Esophagus muscularis mucosa (tissue), 4 donors: ENCODE results near the gene KRT13. TPM values are rescaled to one million over a fixed set of nuclear protein-coding genes. Genes with fewer than 3 reads are reported as not detected.

Source experiments
- DNase-seq: peaks from one replicate; pipeline ENCODE4 v3.0.0-alpha.2; 2017; ENCODE audit errors: extremely low spot score
- H3K27ac ChIP-seq, 4 donors: fragments of 200-600 bp; sonication (generic); replicated peaks in 1 of 4; 1 replicate in 3 of 4; 2 replicates in 1 of 4; pipeline ENCODE4 v1.5.1; 2016 to 2019; ENCODE audit warnings: mild to moderate bottlenecking in 1 of 4
- H3K27me3 ChIP-seq, 4 donors: fragments of 200-600 bp; sonication (generic); one replicate each; pipeline versions ENCODE4 v1.5.1 to v1.6.0; 2016 to 2019
- H3K36me3 ChIP-seq, 4 donors: fragments of 200-600 bp; sonication (generic); one replicate each; pipeline ENCODE4 v1.5.1; 2016 to 2019
- H3K4me1 ChIP-seq, 4 donors: fragments of 200-600 bp; sonication (generic); one replicate each; pipeline ENCODE4 v1.5.1; 2016 to 2019
- H3K4me3 ChIP-seq, 4 donors: fragments of 200-600 bp; sonication (generic); 1 replicate in 2 of 4; 2 replicates in 2 of 4; pipeline ENCODE4 v1.5.1; 2016 to 2019; ENCODE audit warnings: mild to moderate bottlenecking in 4 of 4, moderate library complexity in 1 of 4
- H3K9me3 ChIP-seq, 4 donors: fragments of 200-600 bp; sonication (generic); 1 replicate in 3 of 4; 2 replicates in 1 of 4; pipeline ENCODE4 v1.5.1; 2016 to 2019
- EP300 ChIP-seq: sonication (generic); formaldehyde crosslinking; IDR thresholded peaks from one replicate; pipeline ENCODE4 v1.6.1; 2017; ENCODE audit warnings: antibody characterized with exemption
- POLR2A ChIP-seq: fragments of 450-650 bp; IDR thresholded peaks from one replicate; pipeline ENCODE4 v1.6.1; 2017; ENCODE audit warnings: antibody characterized with exemption, moderate library complexity, mild to moderate bottlenecking, low read depth
- POLR2AphosphoS5 ChIP-seq, 2 donors: sonication (generic); formaldehyde crosslinking; IDR thresholded peaks; one replicate each; pipeline ENCODE4 v1.6.1; 2017; ENCODE audit warnings: antibody characterized with exemption in 2 of 2
- WGBS: methylation state at CpG from one replicate; pipeline ENCODE4 v1.1.5; 2018; 5-methylcytosine and 5-hydroxymethylcytosine counted together
- intact Hi-C: fragments of 100-400 bp; cut with DNase I; formaldehyde crosslinking; loops from one replicate; pipeline ENCODE4 v1.15.1; 2023
- total RNA-seq, 4 donors: library from RNA; depleted of rRNA; stranded (reverse); fragments of >200 nt; gene quantifications; one replicate each; pipeline versions ENCODE4 v1.1.0 to v1.2.1, GENCODE V29; 2016
- TF ChIP-seq, protein P1 (sequence below), 3 experiments: fragments of 200-600 bp in 2 of 3; fragments of 450-650 bp in 1 of 3; sonication (generic) in 2 of 3; IDR thresholded peaks; one replicate each; pipeline ENCODE4 v1.5.1; 2017 to 2019; ENCODE audit warnings: antibody characterized with exemption in 3 of 3, mild to moderate bottlenecking in 2 of 3, moderate library complexity in 1 of 3

Gene KRT13
- total RNA-seq, 4 donors from 2014 or later = 0.39 to 23.3 (median 0.52) TPM; not detected in 1

DNA sequence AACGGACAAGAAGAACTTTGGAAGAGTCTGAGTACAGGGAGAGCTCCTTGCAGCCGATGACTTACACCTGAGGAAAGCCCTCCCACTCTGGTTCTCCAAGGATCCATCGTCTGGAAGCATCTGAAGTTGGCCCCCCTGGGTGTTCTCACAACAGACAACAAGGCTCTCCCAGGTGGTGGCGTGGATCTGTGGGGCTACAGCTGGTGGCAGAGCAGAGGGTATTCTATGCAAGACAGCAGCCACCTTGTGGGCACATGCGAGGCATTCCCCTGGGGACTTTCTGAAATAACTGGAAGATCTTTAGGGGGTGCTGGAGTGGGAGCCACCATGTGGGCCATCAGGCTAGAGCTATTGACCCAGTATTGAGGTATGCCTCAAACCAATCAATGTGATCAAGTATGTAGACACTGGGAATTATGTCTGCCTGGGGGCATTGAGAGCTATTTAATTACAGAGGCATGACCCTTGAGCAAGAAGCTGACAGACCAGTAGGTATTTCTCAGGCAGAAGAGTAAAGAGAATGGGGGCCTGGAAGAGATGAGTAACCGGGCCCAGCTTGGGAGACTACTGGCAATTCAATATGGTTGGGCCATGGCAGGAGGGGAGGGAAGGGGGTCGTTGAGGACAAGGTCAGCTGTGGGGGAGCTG lies 29.6 kb upstream of the KRT13 start:
- H3K36me3 ChIP-seq = no peaks in the 10 kb centered on the region
- WGBS = 84% methylated on average over 7 of the region's 7 CpGs
- intact Hi-C loops = no loop called here
- no peaks in the 10 kb centered on the region for H3K9me3 ChIP-seq
- no peak overlapping the region for H3K4me3 ChIP-seq
- H3K4me1 ChIP-seq = no peaks in the 10 kb centered on the region
- H3K27ac ChIP-seq = no peak overlapping the region
- no peak for DNase-seq
- TF ChIP-seq, protein P1, sequence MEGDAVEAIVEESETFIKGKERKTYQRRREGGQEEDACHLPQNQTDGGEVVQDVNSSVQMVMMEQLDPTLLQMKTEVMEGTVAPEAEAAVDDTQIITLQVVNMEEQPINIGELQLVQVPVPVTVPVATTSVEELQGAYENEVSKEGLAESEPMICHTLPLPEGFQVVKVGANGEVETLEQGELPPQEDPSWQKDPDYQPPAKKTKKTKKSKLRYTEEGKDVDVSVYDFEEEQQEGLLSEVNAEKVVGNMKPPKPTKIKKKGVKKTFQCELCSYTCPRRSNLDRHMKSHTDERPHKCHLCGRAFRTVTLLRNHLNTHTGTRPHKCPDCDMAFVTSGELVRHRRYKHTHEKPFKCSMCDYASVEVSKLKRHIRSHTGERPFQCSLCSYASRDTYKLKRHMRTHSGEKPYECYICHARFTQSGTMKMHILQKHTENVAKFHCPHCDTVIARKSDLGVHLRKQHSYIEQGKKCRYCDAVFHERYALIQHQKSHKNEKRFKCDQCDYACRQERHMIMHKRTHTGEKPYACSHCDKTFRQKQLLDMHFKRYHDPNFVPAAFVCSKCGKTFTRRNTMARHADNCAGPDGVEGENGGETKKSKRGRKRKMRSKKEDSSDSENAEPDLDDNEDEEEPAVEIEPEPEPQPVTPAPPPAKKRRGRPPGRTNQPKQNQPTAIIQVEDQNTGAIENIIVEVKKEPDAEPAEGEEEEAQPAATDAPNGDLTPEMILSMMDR (IDR thresholded peaks at IDR 0.05) = no peak
- no peak for TF ChIP-seq POLR2A
- H3K27me3 ChIP-seq = peaks cover 0 to 24% (median 0%) of the 10 kb centered on the region in 4 donors

DNA sequence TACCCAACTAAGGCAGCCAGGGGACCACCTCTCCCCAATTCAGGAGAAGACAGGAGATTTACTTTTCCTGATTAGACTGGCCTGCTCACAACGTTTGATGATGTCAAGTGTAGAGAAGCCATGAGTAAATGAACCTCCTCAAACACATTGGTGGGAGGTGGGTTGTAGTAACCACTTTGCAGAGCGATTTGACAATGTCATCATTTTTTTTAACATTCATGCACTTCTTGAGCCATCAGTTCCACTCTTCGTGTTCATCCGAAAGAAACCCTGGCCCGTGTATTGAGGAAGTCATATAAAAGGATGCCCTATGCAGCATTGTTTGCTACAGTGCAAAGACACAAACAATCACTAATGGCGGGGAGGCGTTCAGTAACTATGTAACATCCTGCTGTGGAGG lies 28.2 kb upstream of the KRT13 start:
- H3K4me1 ChIP-seq = peaks cover 0 to under 1% (median 0%) of the 10 kb centered on the region in 4 donors
- H3K9me3 ChIP-seq = no peaks in the 10 kb centered on the region
- no peak overlapping the region for H3K4me3 ChIP-seq
- WGBS = 86% methylated on average over 7 of the region's 7 CpGs
- no peaks in the 10 kb centered on the region for H3K36me3 ChIP-seq
- H3K27me3 ChIP-seq = peaks cover 0 to 38% (median 2%) of the 10 kb centered on the region in 4 donors
- no peak for DNase-seq
- no peak overlapping the region for H3K27ac ChIP-seq
- TF ChIP-seq POLR2AphosphoS5 (IDR thresholded peaks at IDR 0.05) (no peak), POLR2A (no peak), EP300 (no peak)
- TF ChIP-seq, protein P1 (IDR thresholded peaks at IDR 0.05) = no peak
- intact Hi-C loops = no loop called here

DNA sequence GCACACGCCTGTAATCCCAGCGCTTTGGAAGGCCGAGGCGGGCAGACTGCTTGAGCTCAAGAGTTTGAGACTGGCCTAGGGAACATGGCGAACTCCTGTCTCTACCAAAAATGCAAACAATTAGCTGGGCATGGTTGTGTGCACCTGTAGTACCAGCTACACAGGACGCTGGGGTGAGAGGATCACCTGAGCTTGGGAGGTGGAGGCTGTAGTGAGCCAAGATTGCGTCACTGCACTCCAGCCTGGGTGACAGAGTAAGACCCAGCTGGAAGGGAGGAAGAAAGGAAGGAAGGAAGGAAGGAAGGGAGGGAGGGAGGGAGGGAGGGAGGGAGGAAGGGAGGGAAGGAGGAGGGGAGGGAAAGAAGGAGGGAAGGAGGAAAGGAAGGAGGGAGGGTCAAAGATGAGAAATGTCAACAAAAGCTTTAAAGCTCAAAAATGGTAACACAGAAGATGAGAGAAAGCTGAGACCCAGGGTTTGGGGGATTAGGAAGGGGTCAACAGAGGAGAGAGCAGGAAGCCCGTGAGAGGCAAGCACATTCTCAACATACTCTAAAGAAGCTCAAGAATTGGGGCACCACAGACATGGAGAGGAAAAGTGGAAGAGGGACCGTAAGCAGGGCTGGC lies 27.6 kb upstream of the KRT13 start:
- DNase-seq = no peak
- TF ChIP-seq, protein P1 (IDR thresholded peaks at IDR 0.05) = no peak
- no peak for TF ChIP-seq EP300

DNA sequence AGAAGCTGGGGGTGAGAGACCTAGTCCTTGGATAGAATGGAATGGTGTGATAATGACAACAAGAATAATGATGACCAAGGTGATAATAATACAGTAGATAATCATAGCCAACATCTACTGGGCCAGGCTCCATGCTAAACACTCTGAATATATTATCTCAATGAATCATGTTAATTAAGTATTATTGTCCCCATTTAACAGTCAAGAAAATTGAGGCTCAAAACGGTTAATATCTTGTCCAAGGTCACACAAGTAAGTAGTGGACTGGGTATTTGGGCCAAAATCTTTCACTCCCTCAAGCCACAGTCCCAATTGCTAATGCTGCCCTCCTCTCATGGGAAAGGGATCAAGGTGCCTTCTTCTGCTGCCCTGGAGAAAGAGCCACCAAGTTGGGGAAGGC lies 26.6 kb upstream of the KRT13 start:
- Histone ChIP-seq H3K36me3 (no peaks in the 10 kb centered on the region), H3K4me3 (no peak overlapping the region), H3K9me3 (no peaks in the 10 kb centered on the region), H3K27ac (no peak overlapping the region), H3K4me1 (peaks cover 8 to 16% (median 12%) of the 10 kb centered on the region in 4 donors), H3K27me3 (peaks cover 0 to 54% (median 18%) of the 10 kb centered on the region in 4 donors)
- no peak for DNase-seq
- TF ChIP-seq POLR2AphosphoS5 (IDR thresholded peaks at IDR 0.05) (no peak), POLR2A (no peak), EP300 (no peak)
- TF ChIP-seq, protein P1 (IDR thresholded peaks at IDR 0.05) = no peak
- intact Hi-C loops = no loop called here
- WGBS = 82% methylated on average over 1 of the region's 1 CpG

More for the DNA sequence above, 27.6 kb upstream of the KRT13 start:
- 86% methylated on average over 9 of the region's 9 CpGs for WGBS
- intact Hi-C loops = no loop called here
- Histone ChIP-seq H3K36me3 (no peaks in the 10 kb centered on the region), H3K9me3 (no peaks in the 10 kb centered on the region), H3K4me1 (peaks cover 3 to 6% (median 4%) of the 10 kb centered on the region in 4 donors), H3K27me3 (peaks cover 0 to 44% (median 8%) of the 10 kb centered on the region in 4 donors), H3K4me3 (no peak overlapping the region), H3K27ac (no peak overlapping the region)
